ENCODE results near the gene GLIS1. TPM values are rescaled to one million over a fixed set of nuclear protein-coding genes. Genes with fewer than 3 reads are reported as not detected.

GLIS1 gene
- total RNA-seq, 4 donors from 2014 or later: 0.16 to 0.27 TPM; not detected in 2

DNA sequence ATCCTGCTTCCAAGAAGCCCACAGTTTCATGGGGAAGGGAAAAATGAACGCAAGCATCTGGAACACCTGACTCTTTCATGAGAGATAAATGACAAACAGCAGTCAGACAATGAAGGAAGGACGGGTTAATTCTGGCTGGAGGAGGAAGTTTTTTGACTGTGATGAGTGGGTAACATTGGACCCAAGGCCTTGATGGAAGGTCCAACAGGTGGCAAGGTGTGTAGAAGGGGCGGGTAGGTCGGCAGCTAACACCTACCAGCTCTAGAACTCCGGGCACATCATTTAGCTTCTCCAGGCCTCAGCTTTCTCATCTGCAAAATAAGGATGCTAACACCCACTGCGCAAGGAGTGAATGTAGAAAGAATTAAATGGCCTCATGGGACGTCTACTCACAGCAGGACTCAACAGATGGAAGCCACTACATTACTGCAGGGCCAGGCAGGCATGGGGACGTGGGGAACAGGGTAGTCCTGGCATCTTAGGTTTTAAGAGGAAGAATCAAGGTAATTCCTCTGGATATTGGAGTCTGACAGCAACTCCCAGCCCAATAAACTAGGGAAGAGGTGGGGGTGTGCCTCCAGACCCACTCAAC lies 12.9 kb downstream of the GLIS1 start:
- no peak overlapping the region for H3K4me3 ChIP-seq
- no peak for ATAC-seq
- WGBS, 2 donors (ENCODE audit: low coverage in 1 of 2): 87 to 100% methylated on average over 2 to 7 of the region's 8 CpGs
- H3K9me3 ChIP-seq: no peaks in the 10 kb centered on the region
- no peaks in the 10 kb centered on the region for H3K36me3 ChIP-seq
- H3K27me3 ChIP-seq: peaks cover 6% of the 10 kb centered on the region
- no peaks in the 10 kb centered on the region for H3K4me1 ChIP-seq
- no peak overlapping the region for H3K27ac ChIP-seq
- TF ChIP-seq POLR2AphosphoS5 (IDR thresholded peaks at IDR 0.05) (no peak), POLR2A (IDR thresholded peaks at IDR 0.05) (no peak), EP300 (IDR thresholded peaks at IDR 0.05) (no peak), CTCF (IDR thresholded peaks at IDR 0.05) (no peak)

GRCh38 chr1:53725238-53725689 lies 13.7 kb downstream of the GLIS1 start:
- Histone ChIP-seq H3K9me3 (no peaks in the 10 kb centered on the region), H3K27me3 (peaks cover 6% of the 10 kb centered on the region), H3K4me3 (no peak overlapping the region), H3K36me3 (no peaks in the 10 kb centered on the region), H3K27ac (no peak overlapping the region), H3K4me1 (no peaks in the 10 kb centered on the region)
- ATAC-seq: no peak
- no CpG with 5 or more reads among the region's 6 CpGs for WGBS, 2 donors (ENCODE audit: low coverage in 1 of 2)
- no peak for TF ChIP-seq EP300 (IDR thresholded peaks at IDR 0.05)
- TF ChIP-seq CTCF (IDR thresholded peaks at IDR 0.05): no peak
- no peak for TF ChIP-seq POLR2A (IDR thresholded peaks at IDR 0.05)
- no peak for TF ChIP-seq POLR2AphosphoS5 (IDR thresholded peaks at IDR 0.05)

- no peaks in the 10 kb centered on the region for H3K36me3 ChIP-seq
- ATAC-seq: no peak
- H3K4me1 ChIP-seq: no peaks in the 10 kb centered on the region
- no peak overlapping the region for H3K4me3 ChIP-seq
- H3K27me3 ChIP-seq: peaks cover 6% of the 10 kb centered on the region
- TF ChIP-seq EP300 (IDR thresholded peaks at IDR 0.05) (no peak), POLR2AphosphoS5 (IDR thresholded peaks at IDR 0.05) (no peak), POLR2A (IDR thresholded peaks at IDR 0.05) (no peak), CTCF (IDR thresholded peaks at IDR 0.05) (no peak)
- H3K27ac ChIP-seq: no peak overlapping the region
- WGBS, 2 donors (ENCODE audit: low coverage in 1 of 2): 67 to 86% methylated on average over 1 of the region's 1 CpG
- no peaks in the 10 kb centered on the region for H3K9me3 ChIP-seq
Observed at GRCh38 chr1:53722025-53722424, 16.9 kb downstream of the GLIS1 start.

- ATAC-seq: no peak
- no peaks in the 10 kb centered on the region for H3K36me3 ChIP-seq
- H3K27me3 ChIP-seq: peaks cover 6% of the 10 kb centered on the region
- 72 to 77% methylated on average over 2 to 4 of the region's 4 CpGs for WGBS, 2 donors (ENCODE audit: low coverage in 1 of 2)
- H3K4me1 ChIP-seq: no peaks in the 10 kb centered on the region
- H3K9me3 ChIP-seq: no peaks in the 10 kb centered on the region
- no peak overlapping the region for H3K27ac ChIP-seq
- no peak for TF ChIP-seq POLR2A (IDR thresholded peaks at IDR 0.05)
- no peak for TF ChIP-seq EP300 (IDR thresholded peaks at IDR 0.05)
- H3K4me3 ChIP-seq: no peak overlapping the region
Observed at GRCh38 chr1:53721088-53721487, 17.9 kb downstream of the GLIS1 start.

- ATAC-seq: no peak
- Histone ChIP-seq H3K36me3 (no peaks in the 10 kb centered on the region), H3K27ac (no peak overlapping the region), H3K4me1 (no peaks in the 10 kb centered on the region), H3K9me3 (no peaks in the 10 kb centered on the region), H3K27me3 (peaks cover 15% of the 10 kb centered on the region), H3K4me3 (no peak overlapping the region)
- no peak for TF ChIP-seq EP300 (IDR thresholded peaks at IDR 0.05)
- no peak for TF ChIP-seq POLR2AphosphoS5 (IDR thresholded peaks at IDR 0.05)
- TF ChIP-seq POLR2A (IDR thresholded peaks at IDR 0.05): no peak
- 73 to 100% methylated on average over 1 to 2 of the region's 2 CpGs for WGBS, 2 donors (ENCODE audit: low coverage in 1 of 2)
Observed at GRCh38 chr1:53719469-53719868, 19.5 kb downstream of the GLIS1 start.

- no peaks in the 10 kb centered on the region for H3K4me1 ChIP-seq
- H3K27ac ChIP-seq: no peak overlapping the region
- TF ChIP-seq CTCF (IDR thresholded peaks at IDR 0.05): no peak
- TF ChIP-seq POLR2A (IDR thresholded peaks at IDR 0.05): no peak
- no peak for TF ChIP-seq EP300 (IDR thresholded peaks at IDR 0.05)
- TF ChIP-seq POLR2AphosphoS5 (IDR thresholded peaks at IDR 0.05): no peak
- H3K9me3 ChIP-seq: no peaks in the 10 kb centered on the region
- WGBS, 2 donors (ENCODE audit: low coverage in 1 of 2): 50 to 75% methylated on average over 2 of the region's 2 CpGs
- no peak for ATAC-seq
- peaks cover 19% of the 10 kb centered on the region for H3K27me3 ChIP-seq
- H3K4me3 ChIP-seq: no peak overlapping the region
- H3K36me3 ChIP-seq: no peaks in the 10 kb centered on the region
Observed at GRCh38 chr1:53718443-53718842, 20.5 kb downstream of the GLIS1 start.
